Activated T-cell treated with anti-CD3 and anti-CD28 coated beads, Interleukin-2, amount 50 U/mL, for 4 hours (primary cell): ENCODE measurements around the gene IP6K2. TPM values are rescaled to one million over a fixed set of nuclear protein-coding genes. Genes with fewer than 3 reads are reported as not detected.
"Not testable (repeated sequence)": the region's sequence is repeated elsewhere in the genome, so short reads cannot be mapped to it uniquely, and the experiment has no call there.

Source experiments
- ATAC-seq, 2 donors: fragments of 200-7000 bp; cut with Tn5 transposase; one replicate each; pipeline ENCODE4 v1.10.0; 2021
- DNase-seq: peaks from one replicate; pipeline ENCODE4 v3.0.0-alpha.2; 2020
- H3K27me3 Mint-ChIP-seq: one replicate; pipeline ENCODE4 v1.8.0; 2021; ENCODE audit warnings: low read depth, mixed read lengths
- H3K36me3 Mint-ChIP-seq: one replicate; pipeline ENCODE4 v1.8.0; 2022; ENCODE audit warnings: mixed read lengths; ENCODE audit not compliant: insufficient read depth
- H3K4me1 Mint-ChIP-seq: one replicate; pipeline ENCODE4 v1.8.0; 2021; ENCODE audit warnings: low read depth, mixed read lengths
- H3K4me3 Mint-ChIP-seq: one replicate; pipeline ENCODE4 v1.8.0; 2021; ENCODE audit warnings: mild to moderate bottlenecking, moderate library complexity, mixed read lengths
- H3K9me3 Mint-ChIP-seq: one replicate; pipeline ENCODE4 v1.8.0; 2021; ENCODE audit warnings: mixed read lengths
- total RNA-seq, 3 donors: library from RNA; stranded (reverse); gene quantifications; one replicate each; pipeline ENCODE4 v1.2.1, GENCODE V29; 2021

Gene IP6K2
- total RNA-seq, 3 donors from 2014 or later: 39.9 to 45.9 (median 45.8) TPM

GRCh38 chr3:48739617-48739954 lies 22.6 kb upstream of the IP6K2 start:
- Mint-ChIP-seq H3K9me3 (no peaks in the 10 kb centered on the region), H3K27me3 (no peaks in the 10 kb centered on the region), H3K4me1 (no peaks in the 10 kb centered on the region), H3K36me3 (no peaks in the 10 kb centered on the region), H3K4me3 (no peak overlapping the region)
- DNase-seq (no peak), ATAC-seq (no peak)

- Mint-ChIP-seq H3K27me3 (no peaks in the 10 kb centered on the region), H3K4me3 (no peak overlapping the region), H3K4me1 (no peaks in the 10 kb centered on the region), H3K9me3 (no peaks in the 10 kb centered on the region), H3K36me3 (no peaks in the 10 kb centered on the region)
- ATAC-seq: no peak
- DNase-seq: no peak
Observed at GRCh38 chr3:48738926-48739616, 22.1 kb upstream of the IP6K2 start.

- no peaks in the 10 kb centered on the region for H3K9me3 Mint-ChIP-seq
- no peaks in the 10 kb centered on the region for H3K27me3 Mint-ChIP-seq
- ATAC-seq (no peak), DNase-seq (no peak)
- H3K4me1 Mint-ChIP-seq: no peaks in the 10 kb centered on the region
- H3K4me3 Mint-ChIP-seq: no peak overlapping the region
- no peaks in the 10 kb centered on the region for H3K36me3 Mint-ChIP-seq
Observed at GRCh38 chr3:48738144-48738536, 21.1 kb upstream of the IP6K2 start.

DNA sequence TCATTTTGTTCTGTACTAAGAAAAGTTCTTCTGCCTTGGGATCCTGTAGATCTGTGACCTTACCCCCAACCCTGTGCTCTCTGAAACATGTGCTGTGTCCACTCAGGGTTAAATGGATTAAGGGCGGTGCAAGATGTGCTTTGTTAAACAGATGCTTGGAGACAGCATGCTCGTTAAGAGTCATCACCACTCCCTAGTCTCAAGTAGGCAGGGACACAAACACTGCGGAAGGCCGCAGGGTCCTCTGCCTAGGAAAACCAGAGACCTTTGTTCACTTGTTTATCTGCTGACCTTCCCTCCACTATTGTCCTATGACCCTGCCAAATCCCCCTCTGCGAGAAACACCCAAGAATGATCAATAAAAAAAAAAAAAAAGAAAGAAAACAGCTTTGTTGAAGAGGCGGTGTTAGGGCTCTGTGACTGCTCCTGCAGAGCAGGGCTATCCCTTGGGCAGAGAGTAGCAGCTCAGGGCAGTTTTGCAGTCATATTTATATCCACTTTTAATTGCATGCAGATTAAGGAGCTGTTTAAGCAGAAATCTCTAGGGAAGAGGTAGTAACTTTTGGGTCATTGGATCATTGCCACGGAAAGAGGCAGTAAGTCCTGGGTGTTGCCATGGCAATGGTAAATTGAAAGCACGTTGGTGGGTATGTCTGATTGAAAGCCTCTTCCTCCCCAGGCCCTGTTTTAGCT lies 18.2 kb upstream of the IP6K2 start:
- not testable (repeated sequence) for ATAC-seq, H3K4me1 Mint-ChIP-seq, DNase-seq, H3K36me3 Mint-ChIP-seq, H3K9me3 Mint-ChIP-seq, H3K4me3 Mint-ChIP-seq, H3K27me3 Mint-ChIP-seq

DNA sequence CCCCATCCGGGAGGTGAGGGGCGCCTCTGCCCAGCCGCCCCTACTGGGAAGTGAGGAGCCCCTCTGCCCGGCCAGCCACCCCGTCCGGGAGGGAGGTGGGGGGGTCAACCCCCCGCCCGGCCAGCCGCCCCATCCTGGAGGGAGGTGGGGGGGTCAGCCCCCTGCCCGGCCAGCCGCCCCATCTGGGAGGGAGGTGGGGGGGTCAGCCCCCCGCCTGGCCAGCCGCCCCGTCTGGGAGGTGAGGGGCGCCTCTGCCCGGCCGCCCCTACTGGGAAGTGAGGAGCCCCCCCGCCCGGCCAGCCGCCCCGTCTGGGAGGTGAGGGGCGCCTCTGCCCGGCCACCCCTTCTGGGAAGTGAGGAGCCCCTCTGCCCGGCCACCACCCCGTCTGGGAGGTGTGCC lies 17.5 kb upstream of the IP6K2 start:
- H3K36me3 Mint-ChIP-seq, H3K27me3 Mint-ChIP-seq, H3K4me1 Mint-ChIP-seq, H3K9me3 Mint-ChIP-seq, DNase-seq, ATAC-seq, H3K4me3 Mint-ChIP-seq: not testable (repeated sequence)

GRCh38 chr3:48733752-48734518 lies 16.9 kb upstream of the IP6K2 start:
- DNase-seq, ATAC-seq, H3K4me3 Mint-ChIP-seq, H3K4me1 Mint-ChIP-seq, H3K36me3 Mint-ChIP-seq, H3K9me3 Mint-ChIP-seq, H3K27me3 Mint-ChIP-seq: not testable (repeated sequence)

- no peaks in the 10 kb centered on the region for H3K4me1 Mint-ChIP-seq
Observed at GRCh38 chr3:48727511-48727910, 10.5 kb upstream of the IP6K2 start.

DNA sequence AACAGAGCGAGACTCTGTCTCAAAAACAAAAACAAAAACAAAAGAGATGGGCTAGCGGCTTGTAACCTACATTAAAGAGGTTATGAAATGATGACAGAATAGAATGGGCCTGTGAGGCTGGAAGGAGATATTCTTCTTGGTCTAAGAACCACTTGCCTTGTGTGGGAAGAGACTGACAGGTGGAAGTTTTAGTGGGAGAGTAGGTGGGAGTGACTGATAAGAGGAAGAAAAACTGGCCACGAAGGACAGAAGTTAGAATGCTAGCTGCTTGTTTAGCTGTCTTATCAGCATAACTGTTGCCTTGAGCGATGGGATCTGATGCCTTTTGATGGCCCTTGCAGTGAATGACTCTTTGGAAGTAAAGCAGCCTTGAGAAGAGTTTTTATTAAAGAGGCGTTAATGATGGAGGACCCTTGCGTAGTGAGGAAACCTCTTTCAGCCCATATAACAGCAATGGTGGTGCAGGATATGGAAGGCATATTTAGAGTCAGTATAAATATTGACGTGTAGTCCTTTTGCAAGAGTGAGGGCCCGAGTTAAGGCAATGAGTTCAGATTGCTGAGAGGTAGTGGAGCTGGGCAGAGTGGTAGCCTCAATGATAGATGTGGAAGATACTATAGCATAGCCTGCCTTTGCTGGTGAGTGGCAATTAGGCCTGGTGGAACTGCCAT lies 8.3 kb upstream of the IP6K2 start:
- not testable (repeated sequence) for ATAC-seq, H3K9me3 Mint-ChIP-seq, H3K4me3 Mint-ChIP-seq

More at GRCh38 chr3:48727511-48727910, 10.5 kb upstream of the IP6K2 start:
- no peak for ATAC-seq
- Mint-ChIP-seq H3K36me3 (no peaks in the 10 kb centered on the region), H3K27me3 (no peaks in the 10 kb centered on the region), H3K4me3 (no peak overlapping the region), H3K9me3 (no peaks in the 10 kb centered on the region)
- no peak for DNase-seq

GRCh38 chr3:48723725-48724124 lies 6.7 kb upstream of the IP6K2 start:
- Mint-ChIP-seq H3K4me3 (no peak overlapping the region), H3K4me1 (no peaks in the 10 kb centered on the region), H3K27me3 (peaks cover 1% of the 10 kb centered on the region), H3K9me3 (no peaks in the 10 kb centered on the region), H3K36me3 (no peaks in the 10 kb centered on the region)
- no peak for DNase-seq
- ATAC-seq: no peak

More for the DNA sequence above, 8.3 kb upstream of the IP6K2 start:
- H3K27me3 Mint-ChIP-seq, DNase-seq, H3K4me1 Mint-ChIP-seq, H3K36me3 Mint-ChIP-seq: not testable (repeated sequence)

GRCh38 chr3:48723293-48723692 lies 6.3 kb upstream of the IP6K2 start:
- H3K27me3 Mint-ChIP-seq, H3K4me3 Mint-ChIP-seq, H3K36me3 Mint-ChIP-seq, H3K9me3 Mint-ChIP-seq, H3K4me1 Mint-ChIP-seq, DNase-seq, ATAC-seq: not testable (repeated sequence)

GRCh38 chr3:48716508-48716981 lies 476 bp downstream of the IP6K2 start:
- no peaks in the 10 kb centered on the region for H3K9me3 Mint-ChIP-seq
- H3K27me3 Mint-ChIP-seq: peaks cover 1% of the 10 kb centered on the region
- ATAC-seq (peak; percentile 16 to 26), DNase-seq (no peak)
- H3K4me3 Mint-ChIP-seq: peak overlapping the region; percentile 99
- H3K4me1 Mint-ChIP-seq: peaks cover 47% of the 10 kb centered on the region
- H3K36me3 Mint-ChIP-seq: peaks cover 4% of the 10 kb centered on the region

GRCh38 chr3:48715174-48715800 lies 1.7 kb downstream of the IP6K2 start:
- no peak for DNase-seq
- Mint-ChIP-seq H3K27me3 (peaks cover 1% of the 10 kb centered on the region), H3K9me3 (no peaks in the 10 kb centered on the region), H3K36me3 (peaks cover 9% of the 10 kb centered on the region), H3K4me1 (peaks cover 54% of the 10 kb centered on the region), H3K4me3 (peak overlapping the region; percentile 99)
- ATAC-seq: no peak

- H3K36me3 Mint-ChIP-seq: peaks cover 19% of the 10 kb centered on the region
- H3K9me3 Mint-ChIP-seq: no peaks in the 10 kb centered on the region
- H3K4me3 Mint-ChIP-seq: no peak overlapping the region
- ATAC-seq (peak in 1 of 2 donors; percentile 10), DNase-seq (no peak)
- peaks cover 63% of the 10 kb centered on the region for H3K4me1 Mint-ChIP-seq
- H3K27me3 Mint-ChIP-seq: no peaks in the 10 kb centered on the region
Observed at GRCh38 chr3:48711727-48712126, 5.3 kb downstream of the IP6K2 start.

- DNase-seq (no peak), ATAC-seq (no peak)
- Mint-ChIP-seq H3K4me1 (peaks cover 48% of the 10 kb centered on the region), H3K9me3 (no peaks in the 10 kb centered on the region), H3K36me3 (peaks cover 24% of the 10 kb centered on the region), H3K27me3 (no peaks in the 10 kb centered on the region), H3K4me3 (no peak overlapping the region)
Observed at GRCh38 chr3:48709051-48709461, 8.0 kb downstream of the IP6K2 start.
